Measurements from ENCODE around the gene TRMT2A.

TRMT2A gene

GRCh38 chr22:20111689-20112622 lies 5.1 kb downstream of the TRMT2A start:
- no peak overlapping the region for H3K4me2 ChIP-seq (ENCODE audit: low read length)
- peaks cover 85% of the 10 kb centered on the region for H3K36me3 ChIP-seq (ENCODE audit: insufficient read depth, low read length)
- no peaks in the 10 kb centered on the region for H3K27me3 ChIP-seq (ENCODE audit: control insufficient read depth, insufficient read depth, low read length)
- H3K4me3 ChIP-seq (ENCODE audit: low read length): no peak overlapping the region
- H3K9me3 ChIP-seq (replicated peaks; ENCODE audit: low read length): no peaks in the 10 kb centered on the region
- peaks cover 17% of the 10 kb centered on the region for H3K4me1 ChIP-seq (ENCODE audit: control insufficient read depth, insufficient read depth, low read length)
- H3K9ac ChIP-seq (ENCODE audit: low read depth, low read length): no peak overlapping the region

- no peak overlapping the region for H3K4me3 ChIP-seq (ENCODE audit: low read length)
- H3K4me2 ChIP-seq (ENCODE audit: low read length): no peak overlapping the region
- no peaks in the 10 kb centered on the region for H3K27me3 ChIP-seq (ENCODE audit: control insufficient read depth, insufficient read depth, low read length)
- no peak overlapping the region for H3K9ac ChIP-seq (ENCODE audit: low read depth, low read length)
- H3K9me3 ChIP-seq (replicated peaks; ENCODE audit: low read length): no peaks in the 10 kb centered on the region
- peaks cover 16% of the 10 kb centered on the region for H3K4me1 ChIP-seq (ENCODE audit: control insufficient read depth, insufficient read depth, low read length)
- peaks cover 93% of the 10 kb centered on the region for H3K36me3 ChIP-seq (ENCODE audit: insufficient read depth, low read length)
Observed at GRCh38 chr22:20111045-20111688, 5.9 kb downstream of the TRMT2A start.

- no peak overlapping the region for H3K4me2 ChIP-seq (ENCODE audit: low read length)
- H3K4me3 ChIP-seq (ENCODE audit: low read length): no peak overlapping the region
- H3K4me1 ChIP-seq (ENCODE audit: control insufficient read depth, insufficient read depth, low read length): peaks cover 9% of the 10 kb centered on the region
- H3K9me3 ChIP-seq (replicated peaks; ENCODE audit: low read length): no peaks in the 10 kb centered on the region
- no peak overlapping the region for H3K9ac ChIP-seq (ENCODE audit: low read depth, low read length)
- peaks cover 95% of the 10 kb centered on the region for H3K36me3 ChIP-seq (ENCODE audit: insufficient read depth, low read length)
- no peaks in the 10 kb centered on the region for H3K27me3 ChIP-seq (ENCODE audit: control insufficient read depth, insufficient read depth, low read length)
Observed at GRCh38 chr22:20110359-20110985, 6.6 kb downstream of the TRMT2A start.

- Histone ChIP-seq H3K4me2 (ENCODE audit: low read length) (no peak overlapping the region), H3K9me3 (replicated peaks; ENCODE audit: low read length) (no peaks in the 10 kb centered on the region), H3K4me3 (ENCODE audit: low read length) (no peak overlapping the region), H3K4me1 (ENCODE audit: control insufficient read depth, insufficient read depth, low read length) (peaks cover under 1% of the 10 kb centered on the region), H3K27me3 (ENCODE audit: control insufficient read depth, insufficient read depth, low read length) (no peaks in the 10 kb centered on the region), H3K36me3 (ENCODE audit: insufficient read depth, low read length) (peaks cover 95% of the 10 kb centered on the region), H3K9ac (ENCODE audit: low read depth, low read length) (no peak overlapping the region)
Observed at GRCh38 chr22:20109411-20110358, 7.3 kb downstream of the TRMT2A start.

- Histone ChIP-seq H3K9ac (ENCODE audit: low read depth, low read length) (no peak overlapping the region), H3K36me3 (ENCODE audit: insufficient read depth, low read length) (peaks cover 90% of the 10 kb centered on the region), H3K4me2 (ENCODE audit: low read length) (no peak overlapping the region), H3K27me3 (ENCODE audit: control insufficient read depth, insufficient read depth, low read length) (no peaks in the 10 kb centered on the region), H3K4me1 (ENCODE audit: control insufficient read depth, insufficient read depth, low read length) (no peaks in the 10 kb centered on the region), H3K4me3 (ENCODE audit: low read length) (no peak overlapping the region), H3K9me3 (replicated peaks; ENCODE audit: low read length) (no peaks in the 10 kb centered on the region)
Observed at GRCh38 chr22:20108757-20109230, 8.2 kb downstream of the TRMT2A start.

GRCh38 chr22:20107951-20108756 lies 8.9 kb downstream of the TRMT2A start:
- Histone ChIP-seq H3K27me3 (ENCODE audit: control insufficient read depth, insufficient read depth, low read length) (no peaks in the 10 kb centered on the region), H3K4me3 (ENCODE audit: low read length) (no peak overlapping the region), H3K9ac (ENCODE audit: low read depth, low read length) (no peak overlapping the region), H3K4me1 (ENCODE audit: control insufficient read depth, insufficient read depth, low read length) (no peaks in the 10 kb centered on the region), H3K36me3 (ENCODE audit: insufficient read depth, low read length) (peaks cover 85% of the 10 kb centered on the region), H3K4me2 (ENCODE audit: low read length) (no peak overlapping the region), H3K9me3 (replicated peaks; ENCODE audit: low read length) (no peaks in the 10 kb centered on the region)

- Histone ChIP-seq H3K36me3 (ENCODE audit: insufficient read depth, low read length) (peaks cover 79% of the 10 kb centered on the region), H3K9ac (ENCODE audit: low read depth, low read length) (no peak overlapping the region)
Observed at GRCh38 chr22:20107471-20107901, 9.5 kb downstream of the TRMT2A start.

GRCh38 chr22:20106849-20107237 lies 10.2 kb downstream of the TRMT2A start:
- no peaks in the 10 kb centered on the region for H3K4me1 ChIP-seq (ENCODE audit: control insufficient read depth, insufficient read depth, low read length)
- H3K36me3 ChIP-seq (ENCODE audit: insufficient read depth, low read length): peaks cover 78% of the 10 kb centered on the region
- no peaks in the 10 kb centered on the region for H3K27me3 ChIP-seq (ENCODE audit: control insufficient read depth, insufficient read depth, low read length)
- H3K9ac ChIP-seq (ENCODE audit: low read depth, low read length): no peak overlapping the region
- H3K4me2 ChIP-seq (ENCODE audit: low read length): no peak overlapping the region
- no peaks in the 10 kb centered on the region for H3K9me3 ChIP-seq (replicated peaks; ENCODE audit: low read length)
- H3K4me3 ChIP-seq (ENCODE audit: low read length): no peak overlapping the region

More at GRCh38 chr22:20107471-20107901, 9.5 kb downstream of the TRMT2A start:
- no peak overlapping the region for H3K4me2 ChIP-seq (ENCODE audit: low read length)
- H3K27me3 ChIP-seq (ENCODE audit: control insufficient read depth, insufficient read depth, low read length): no peaks in the 10 kb centered on the region
- H3K4me1 ChIP-seq (ENCODE audit: control insufficient read depth, insufficient read depth, low read length): no peaks in the 10 kb centered on the region
- no peaks in the 10 kb centered on the region for H3K9me3 ChIP-seq (replicated peaks; ENCODE audit: low read length)
- H3K4me3 ChIP-seq (ENCODE audit: low read length): no peak overlapping the region

GRCh38 chr22:20106205-20106848 lies 10.7 kb downstream of the TRMT2A start:
- Histone ChIP-seq H3K4me3 (ENCODE audit: low read length) (no peak overlapping the region), H3K9me3 (replicated peaks; ENCODE audit: low read length) (no peaks in the 10 kb centered on the region), H3K9ac (ENCODE audit: low read depth, low read length) (no peak overlapping the region), H3K27me3 (ENCODE audit: control insufficient read depth, insufficient read depth, low read length) (no peaks in the 10 kb centered on the region), H3K4me1 (ENCODE audit: control insufficient read depth, insufficient read depth, low read length) (no peaks in the 10 kb centered on the region), H3K4me2 (ENCODE audit: low read length) (no peak overlapping the region), H3K36me3 (ENCODE audit: insufficient read depth, low read length) (peaks cover 73% of the 10 kb centered on the region)
